ENCODE results near the gene SREBF1. TPM values are rescaled to one million over a fixed set of nuclear protein-coding genes. Genes with fewer than 3 reads are reported as not detected.

SREBF1 gene
- total RNA-seq, 4 donors from 2014 or later = 17.0 to 255 (median 18.9) TPM

- TF ChIP-seq CTCF (IDR thresholded peaks at IDR 0.05; ENCODE audit: low read depth) = no peak
These were observed 62.5 kb downstream of the SREBF1 start for GRCh38 chr17:17774009-17774881.

GRCh38 chr17:17772231-17772630 lies 64.6 kb downstream of the SREBF1 start:
- no peak for TF ChIP-seq CTCF (IDR thresholded peaks at IDR 0.05; ENCODE audit: low read depth)

GRCh38 chr17:17771498-17772201 lies 65.1 kb downstream of the SREBF1 start:
- TF ChIP-seq CTCF (IDR thresholded peaks at IDR 0.05; ENCODE audit: low read depth) = no peak

- TF ChIP-seq CTCF (IDR thresholded peaks at IDR 0.05; ENCODE audit: low read depth) = no peak
These were observed 66.1 kb downstream of the SREBF1 start for GRCh38 chr17:17770632-17771044.

- no peak for TF ChIP-seq CTCF (IDR thresholded peaks at IDR 0.05; ENCODE audit: low read depth)
These were observed 66.7 kb downstream of the SREBF1 start for GRCh38 chr17:17769869-17770631.

GRCh38 chr17:17768424-17769088 lies 68.2 kb downstream of the SREBF1 start:
- TF ChIP-seq CTCF (IDR thresholded peaks at IDR 0.05; ENCODE audit: low read depth) = no peak

Data from subcutaneous adipose tissue (tissue), 4 donors.